ENCODE data around the gene CACNA1G.

CACNA1G gene

DNA sequence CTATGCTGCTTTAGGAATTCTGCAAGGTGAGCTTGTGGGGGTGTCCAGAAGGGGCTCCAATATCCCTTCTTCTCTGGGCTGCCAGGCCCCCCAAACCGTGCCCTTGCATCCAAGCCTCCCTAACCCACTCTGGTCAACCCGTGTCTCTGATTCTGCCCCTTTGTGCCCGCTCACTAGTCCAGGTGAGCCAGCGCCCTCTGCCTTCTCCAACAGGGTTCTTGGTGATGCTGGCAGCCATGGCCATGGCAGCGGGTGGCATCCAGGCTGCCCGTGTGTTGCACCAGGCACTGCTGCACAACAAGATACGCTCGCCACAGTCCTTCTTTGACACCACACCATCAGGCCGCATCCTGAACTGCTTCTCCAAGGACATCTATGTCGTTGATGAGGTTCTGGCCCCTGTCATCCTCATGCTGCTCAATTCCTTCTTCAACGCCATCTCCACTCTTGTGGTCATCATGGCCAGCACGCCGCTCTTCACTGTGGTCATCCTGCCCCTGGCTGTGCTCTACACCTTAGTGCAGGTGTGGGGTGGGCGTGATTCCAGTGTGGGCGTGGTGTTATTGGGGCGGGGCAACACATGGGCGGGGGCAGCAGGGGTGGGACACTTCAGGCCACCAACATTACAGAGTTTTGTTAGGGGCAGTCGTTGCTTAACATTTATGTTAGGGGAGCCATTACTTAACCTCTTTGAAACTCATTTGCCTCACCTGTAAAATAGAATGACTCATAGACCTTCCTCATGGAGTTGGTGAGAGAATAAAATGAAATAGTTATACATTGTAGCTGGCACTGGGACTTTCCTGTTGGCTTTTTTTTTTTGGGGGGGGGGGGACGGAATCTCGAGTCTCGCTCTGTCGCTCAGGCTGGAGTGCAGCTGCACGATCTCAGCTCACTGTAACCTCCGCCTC is 115.8 kb downstream of the CACNA1G start:
- no peak overlapping the region for H3K4me3 ChIP-seq (ENCODE audit: low read length)
- H3K9ac ChIP-seq (ENCODE audit: low read depth, low read length), result no peak overlapping the region
- no peaks in the 10 kb centered on the region for H3K4me1 ChIP-seq (ENCODE audit: insufficient read depth, low read length)
- H3K36me3 ChIP-seq (ENCODE audit: insufficient read depth, low read depth, low read length), result no peaks in the 10 kb centered on the region
- no peak overlapping the region for H3K27ac ChIP-seq (ENCODE audit: low read length)
- H3K9me3 ChIP-seq (ENCODE audit: insufficient read depth, low read depth, low read length), result no peaks in the 10 kb centered on the region
- no peaks in the 10 kb centered on the region for H3K27me3 ChIP-seq (ENCODE audit: insufficient read depth, low read length)

Data from iPS-20b (cell line).